ENCODE results near the gene WNT2. TPM values are rescaled to one million over a fixed set of nuclear protein-coding genes. Genes with fewer than 3 reads are reported as not detected.
A peak's percentile ranks its signal among the peaks of the same experiment; 100 is the strongest.

The WNT2 gene
- total RNA-seq, 2 donors from 2014 or later: 2.7 TPM; not detected in 1

- intact Hi-C loops (cut with DNase I): no loop called here
Observed at GRCh38 chr7:117229350-117229749, 93.5 kb downstream of the WNT2 start.

GRCh38 chr7:117227091-117227490, 95.8 kb downstream of the WNT2 start:
- peak; percentile 28 for DNase-seq
- intact Hi-C loops (cut with DNase I): no loop called here
- ATAC-seq: peak; percentile 50 to 91

More at GRCh38 chr7:117229350-117229749, 93.5 kb downstream of the WNT2 start:
- DNase-seq (no peak), ATAC-seq (peak in 1 of 2 donors; percentile 15)

GRCh38 chr7:117225536-117225935, 97.3 kb downstream of the WNT2 start:
- ATAC-seq (no peak), DNase-seq (no peak)
- intact Hi-C loops (cut with DNase I): no loop called here

Other genes with a start within 250 kb of the WNT2 start
- gene ASZ1, start 104.4 kb upstream of the WNT2 start, total RNA-seq: not detected
- gene CFTR, start 157.0 kb upstream of the WNT2 start, total RNA-seq: under 1 TPM; 0.37 to 0.68 TPM

All from left cardiac atrium (tissue), 4 donors.